Mesendoderm (in vitro differentiated cells): Measurements from ENCODE around the gene PRKG2.

Experiments used
- DNase-seq: peaks from one replicate; pipeline ENCODE4 v3.0.0; 2013
- H2AK5ac ChIP-seq: 2 replicates; pipeline ENCODE4 v1.6.1; 2013; ENCODE audit warnings: low read length, inconsistent platforms
- H2BK120ac ChIP-seq: 2 replicates; pipeline ENCODE4 v1.6.1; 2013; ENCODE audit warnings: low read depth, mild to moderate bottlenecking, low read length, moderate library complexity, mixed read lengths
- H2BK15ac ChIP-seq: replicated peaks from 2 replicates; pipeline ENCODE4 v1.6.1; 2013; ENCODE audit warnings: low read depth, mild to moderate bottlenecking, moderate library complexity
- H2BK5ac ChIP-seq: 2 replicates; pipeline ENCODE4 v1.6.1; 2013; ENCODE audit warnings: low read length, inconsistent platforms
- H3K18ac ChIP-seq: 2 replicates; pipeline ENCODE4 v1.6.1; 2013; ENCODE audit warnings: mild to moderate bottlenecking, low read length, mixed read lengths
- H3K23ac ChIP-seq: one replicate; pipeline ENCODE4 v1.6.1; 2013; ENCODE audit warnings: low read length
- H3K27ac ChIP-seq: 2 replicates; pipeline ENCODE4 v1.5.1; 2013; ENCODE audit warnings: low read depth, mild to moderate bottlenecking, inconsistent platforms, low read length, moderate library complexity
- H3K27me3 ChIP-seq: 2 replicates; pipeline ENCODE4 v1.6.1; 2013; ENCODE audit warnings: low read length, control low read depth, mild to moderate bottlenecking, inconsistent platforms; ENCODE audit not compliant: insufficient read depth, poor library complexity
- H3K36me3 ChIP-seq: 2 replicates; pipeline ENCODE4 v1.6.1; 2013; ENCODE audit warnings: low read length, inconsistent platforms; ENCODE audit not compliant: control insufficient read depth, insufficient read depth
- H3K4ac ChIP-seq: one replicate; pipeline ENCODE4 v1.6.1; 2013; ENCODE audit warnings: low read depth, mild to moderate bottlenecking, low read length, moderate library complexity
- H3K4me1 ChIP-seq: 2 replicates; pipeline ENCODE4 v1.6.1; 2013; ENCODE audit warnings: low read depth, low read length, inconsistent platforms; ENCODE audit not compliant: control insufficient read depth
- H3K4me2 ChIP-seq: 2 replicates; pipeline ENCODE4 v1.6.1; 2013; ENCODE audit warnings: low read length
- H3K4me3 ChIP-seq: 2 replicates; pipeline ENCODE4 v1.5.1; 2013; ENCODE audit warnings: mild to moderate bottlenecking, low read length
- H3K56ac ChIP-seq: one replicate; pipeline ENCODE4 v1.6.1; 2013; ENCODE audit warnings: low read length
- H3K79me1 ChIP-seq: 2 replicates; pipeline ENCODE4 v1.6.1; 2013; ENCODE audit warnings: low read length, inconsistent platforms
- H3K79me2 ChIP-seq: 2 replicates; pipeline ENCODE4 v1.6.1; 2013; ENCODE audit warnings: mild to moderate bottlenecking, low read length; ENCODE audit not compliant: control insufficient read depth, insufficient read depth
- H3K9ac ChIP-seq: 2 replicates; pipeline ENCODE4 v1.6.1; 2013; ENCODE audit warnings: low read length, inconsistent platforms
- H4K5ac ChIP-seq: one replicate; pipeline ENCODE4 v1.6.1; 2013; ENCODE audit warnings: low read length
- H4K8ac ChIP-seq: one replicate; pipeline ENCODE4 v1.6.1; 2013; ENCODE audit warnings: low read depth, mild to moderate bottlenecking, control low read depth, low read length, moderate library complexity
- WGBS: extraction: QIAGEN DNeasy Blood & Tissue Kit; methylation state at CpG from one replicate; pipeline ENCODE4 v1.1.7; 2013; ENCODE audit warnings: low lambda C conversion rate, missing lambda C conversion rate; ENCODE audit not compliant: insufficient coverage; ENCODE audit errors: extremely low coverage; 5-methylcytosine and 5-hydroxymethylcytosine counted together

PRKG2 gene

DNA sequence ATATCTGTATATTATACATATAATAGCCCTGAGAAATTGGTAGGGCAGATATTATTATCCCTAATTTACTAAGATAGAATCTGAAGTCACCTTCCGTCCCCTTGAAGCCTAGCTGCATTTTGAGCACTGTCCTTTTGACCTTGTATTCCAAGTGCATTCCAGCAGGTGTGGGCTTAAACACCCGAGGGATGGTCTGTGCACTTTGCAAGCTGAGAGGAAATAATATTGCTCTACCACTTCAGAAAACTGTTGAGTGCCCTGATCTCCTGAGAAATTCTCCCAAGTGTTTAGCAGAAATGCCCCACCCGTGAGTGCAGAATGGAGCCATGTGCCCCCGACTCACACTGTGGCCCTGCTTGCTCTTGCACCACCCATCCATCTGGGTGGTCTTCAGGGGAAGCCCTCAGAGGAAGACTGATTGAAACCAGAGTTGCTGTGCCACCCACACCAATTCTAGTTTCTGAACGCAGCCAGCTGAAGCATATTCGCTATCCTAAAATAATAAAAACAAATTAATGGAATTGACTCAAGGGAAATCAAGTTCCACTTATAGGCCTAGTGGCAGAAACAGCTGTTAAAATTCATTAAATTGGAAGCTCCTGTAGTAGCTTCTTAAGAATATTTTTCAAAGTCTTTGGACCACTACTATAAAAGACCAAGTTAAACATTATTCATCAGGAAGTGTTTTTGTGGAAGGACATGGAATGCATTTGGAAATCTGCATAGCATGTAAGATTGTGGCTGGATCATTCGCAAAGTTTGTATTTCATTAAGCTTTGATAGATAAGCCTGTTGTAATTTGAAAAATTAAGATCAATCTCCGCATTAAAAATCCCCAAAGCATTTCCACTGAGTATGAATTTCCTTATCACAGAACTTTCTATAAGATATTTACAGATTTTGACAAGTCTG is 41.3 kb upstream of the PRKG2 start:
- H3K18ac ChIP-seq: no peak overlapping the region
- H3K56ac ChIP-seq: no peak overlapping the region
- no peak for DNase-seq
- no peak overlapping the region for H3K9ac ChIP-seq
- H3K4ac ChIP-seq: no peak overlapping the region
- H4K8ac ChIP-seq: no peak overlapping the region
- H3K36me3 ChIP-seq: no peaks in the 10 kb centered on the region
- no CpG with 5 or more reads among the region's 8 CpGs for WGBS
- H2BK15ac ChIP-seq: no peak overlapping the region
- no peaks in the 10 kb centered on the region for H3K4me1 ChIP-seq
- no peak overlapping the region for H3K23ac ChIP-seq
- H3K79me2 ChIP-seq: no peaks in the 10 kb centered on the region
- no peak overlapping the region for H2BK5ac ChIP-seq
- H2AK5ac ChIP-seq: no peak overlapping the region
- H2BK120ac ChIP-seq: no peak overlapping the region
- H3K27me3 ChIP-seq: no peaks in the 10 kb centered on the region
- H4K5ac ChIP-seq: no peak overlapping the region
- H3K79me1 ChIP-seq: no peaks in the 10 kb centered on the region
- H3K4me2 ChIP-seq: no peak overlapping the region
- H3K4me3 ChIP-seq: no peak overlapping the region
- no peak overlapping the region for H3K27ac ChIP-seq

GRCh38 chr4:81255524-81255923 is 40.5 kb upstream of the PRKG2 start:
- Histone ChIP-seq H3K56ac (no peak overlapping the region), H2BK5ac (no peak overlapping the region), H3K27me3 (no peaks in the 10 kb centered on the region), H3K4me3 (no peak overlapping the region), H3K4me1 (no peaks in the 10 kb centered on the region), H3K36me3 (no peaks in the 10 kb centered on the region), H3K79me1 (no peaks in the 10 kb centered on the region), H2BK120ac (no peak overlapping the region), H2AK5ac (no peak overlapping the region), H3K23ac (no peak overlapping the region), H2BK15ac (no peak overlapping the region), H3K79me2 (no peaks in the 10 kb centered on the region), H4K8ac (no peak overlapping the region), H3K4me2 (no peak overlapping the region), H3K9ac (no peak overlapping the region), H3K4ac (no peak overlapping the region), H3K18ac (no peak overlapping the region), H3K27ac (no peak overlapping the region), H4K5ac (no peak overlapping the region)
- no peak for DNase-seq
- WGBS: no CpG with 5 or more reads among the region's 1 CpG

DNA sequence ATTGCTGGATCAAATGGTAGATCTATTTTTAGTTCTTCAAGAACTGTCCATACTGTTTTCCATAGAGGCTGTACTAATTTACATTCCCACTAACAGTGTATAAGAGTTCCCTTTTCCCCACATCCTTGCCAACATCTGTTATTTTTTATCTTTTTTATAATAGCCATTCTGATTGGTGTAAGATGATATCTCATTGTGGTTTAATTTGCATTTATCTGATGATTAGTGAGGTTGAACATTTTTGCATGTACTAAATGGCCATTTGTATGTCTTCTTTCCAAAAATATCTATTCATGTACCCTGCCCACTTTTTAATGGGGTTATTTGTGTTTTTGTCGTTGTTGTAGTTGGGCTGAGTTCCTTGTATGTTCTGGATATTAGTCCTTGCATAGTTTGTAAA is 35.4 kb upstream of the PRKG2 start:
- no peak overlapping the region for H3K9ac ChIP-seq
- no peaks in the 10 kb centered on the region for H3K36me3 ChIP-seq
- WGBS: no CpG with 5 or more reads among the region's 1 CpG
- H3K79me1 ChIP-seq: no peaks in the 10 kb centered on the region
- H3K4me2 ChIP-seq: no peak overlapping the region
- H3K4me3 ChIP-seq: no peak overlapping the region
- DNase-seq: no peak
- H3K18ac ChIP-seq: no peak overlapping the region
- H3K4me1 ChIP-seq: no peaks in the 10 kb centered on the region
- no peak overlapping the region for H2BK120ac ChIP-seq
- no peak overlapping the region for H2BK15ac ChIP-seq
- no peak overlapping the region for H2BK5ac ChIP-seq
- H3K4ac ChIP-seq: no peak overlapping the region
- H3K56ac ChIP-seq: no peak overlapping the region
- no peak overlapping the region for H4K8ac ChIP-seq
- no peaks in the 10 kb centered on the region for H3K27me3 ChIP-seq
- H4K5ac ChIP-seq: no peak overlapping the region
- no peak overlapping the region for H2AK5ac ChIP-seq
- H3K27ac ChIP-seq: no peak overlapping the region
- H3K79me2 ChIP-seq: no peaks in the 10 kb centered on the region
- no peak overlapping the region for H3K23ac ChIP-seq

GRCh38 chr4:81245218-81246009 is 30.4 kb upstream of the PRKG2 start:
- 100% methylated on average over 1 of the region's 3 CpGs for WGBS

DNA sequence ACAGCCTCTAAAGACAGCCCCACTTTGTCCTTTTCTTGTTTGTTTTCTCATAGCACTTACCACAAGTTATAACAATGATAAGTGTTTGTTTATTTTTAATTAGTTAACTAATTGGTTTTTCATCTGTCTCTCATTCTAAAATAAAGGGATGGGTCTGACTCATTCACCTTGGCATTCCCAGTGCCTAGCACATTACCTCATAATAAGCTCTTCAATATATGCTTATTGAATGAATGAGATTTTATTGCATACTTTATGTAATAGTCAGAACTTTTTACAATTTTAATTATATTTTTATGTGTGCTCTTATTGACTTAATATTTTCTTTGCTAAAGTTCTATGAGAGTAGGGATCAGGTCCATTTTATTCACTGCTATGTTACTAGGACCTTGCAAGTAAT is 22.8 kb upstream of the PRKG2 start:
- Histone ChIP-seq H4K5ac (no peak overlapping the region), H3K23ac (no peak overlapping the region)

More at GRCh38 chr4:81245218-81246009, 30.4 kb upstream of the PRKG2 start:
- no peak for DNase-seq
- no peak overlapping the region for H3K23ac ChIP-seq
- no peak overlapping the region for H2BK5ac ChIP-seq
- H4K5ac ChIP-seq: no peak overlapping the region
- no peak overlapping the region for H3K9ac ChIP-seq
- H3K4me1 ChIP-seq: no peaks in the 10 kb centered on the region
- H3K18ac ChIP-seq: no peak overlapping the region
- H3K4me2 ChIP-seq: no peak overlapping the region
- H3K4ac ChIP-seq: no peak overlapping the region
- no peak overlapping the region for H2BK120ac ChIP-seq
- H2BK15ac ChIP-seq: no peak overlapping the region
- H4K8ac ChIP-seq: no peak overlapping the region
- no peak overlapping the region for H3K27ac ChIP-seq
- H3K4me3 ChIP-seq: no peak overlapping the region
- H3K79me1 ChIP-seq: no peaks in the 10 kb centered on the region
- no peaks in the 10 kb centered on the region for H3K79me2 ChIP-seq
- no peak overlapping the region for H2AK5ac ChIP-seq
- H3K27me3 ChIP-seq: no peaks in the 10 kb centered on the region
- no peaks in the 10 kb centered on the region for H3K36me3 ChIP-seq
- H3K56ac ChIP-seq: no peak overlapping the region

More for the DNA sequence above, 22.8 kb upstream of the PRKG2 start:
- Histone ChIP-seq H3K9ac (no peak overlapping the region), H3K27ac (no peak overlapping the region), H4K8ac (no peak overlapping the region), H3K4ac (no peak overlapping the region), H3K79me2 (no peaks in the 10 kb centered on the region), H3K4me1 (no peaks in the 10 kb centered on the region), H3K36me3 (no peaks in the 10 kb centered on the region), H3K4me2 (no peak overlapping the region), H2BK15ac (no peak overlapping the region), H3K4me3 (no peak overlapping the region), H3K56ac (no peak overlapping the region), H2BK5ac (no peak overlapping the region), H2AK5ac (no peak overlapping the region), H3K79me1 (no peaks in the 10 kb centered on the region), H3K18ac (no peak overlapping the region), H2BK120ac (no peak overlapping the region), H3K27me3 (no peaks in the 10 kb centered on the region)
- DNase-seq: no peak
